Peyer's patch (tissue), 4 donors: ENCODE data around the gene MAX.

ENCODE experiments used
- POLR2A ChIP-seq, 2 donors: fragments of 450-650 bp; IDR thresholded peaks; one replicate each; pipeline ENCODE4 v1.5.1; 2017; ENCODE audit warnings: antibody characterized with exemption in 2 of 2, mild to moderate bottlenecking in 2 of 2, moderate library complexity in 2 of 2
- TF ChIP-seq, protein P1 (sequence below), 6 experiments: fragments of 450-650 bp in 4 of 6; fragments of 200-600 bp in 2 of 6; sonication (generic) in 1 of 6; IDR thresholded peaks; one replicate each; pipeline ENCODE4 v1.5.1; 2017 to 2019; ENCODE audit warnings: antibody characterized with exemption in 6 of 6, mild to moderate bottlenecking in 3 of 6, moderate library complexity in 1 of 6

DNA sequence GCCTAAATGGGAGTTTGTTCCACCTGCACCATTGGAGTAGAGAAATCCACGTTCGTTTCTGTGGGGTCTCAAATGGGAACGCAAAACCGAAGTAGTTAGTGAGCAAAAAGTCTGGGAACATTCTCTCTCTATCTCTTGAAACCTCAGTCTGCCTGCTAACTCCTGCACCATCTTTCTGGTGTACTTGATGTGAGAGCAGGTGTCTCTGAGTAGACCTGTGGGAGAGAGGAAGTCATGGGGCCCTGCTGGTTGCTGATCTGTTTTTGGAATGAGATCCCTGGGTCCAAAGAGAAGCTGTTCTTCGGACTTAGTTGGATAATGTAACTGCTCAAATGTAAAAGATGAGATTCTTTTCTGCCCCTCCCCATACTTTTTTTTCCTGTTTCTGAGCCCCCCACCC is 57.3 kb downstream of the MAX start:
- TF ChIP-seq, protein P1, sequence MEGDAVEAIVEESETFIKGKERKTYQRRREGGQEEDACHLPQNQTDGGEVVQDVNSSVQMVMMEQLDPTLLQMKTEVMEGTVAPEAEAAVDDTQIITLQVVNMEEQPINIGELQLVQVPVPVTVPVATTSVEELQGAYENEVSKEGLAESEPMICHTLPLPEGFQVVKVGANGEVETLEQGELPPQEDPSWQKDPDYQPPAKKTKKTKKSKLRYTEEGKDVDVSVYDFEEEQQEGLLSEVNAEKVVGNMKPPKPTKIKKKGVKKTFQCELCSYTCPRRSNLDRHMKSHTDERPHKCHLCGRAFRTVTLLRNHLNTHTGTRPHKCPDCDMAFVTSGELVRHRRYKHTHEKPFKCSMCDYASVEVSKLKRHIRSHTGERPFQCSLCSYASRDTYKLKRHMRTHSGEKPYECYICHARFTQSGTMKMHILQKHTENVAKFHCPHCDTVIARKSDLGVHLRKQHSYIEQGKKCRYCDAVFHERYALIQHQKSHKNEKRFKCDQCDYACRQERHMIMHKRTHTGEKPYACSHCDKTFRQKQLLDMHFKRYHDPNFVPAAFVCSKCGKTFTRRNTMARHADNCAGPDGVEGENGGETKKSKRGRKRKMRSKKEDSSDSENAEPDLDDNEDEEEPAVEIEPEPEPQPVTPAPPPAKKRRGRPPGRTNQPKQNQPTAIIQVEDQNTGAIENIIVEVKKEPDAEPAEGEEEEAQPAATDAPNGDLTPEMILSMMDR (IDR thresholded peaks at IDR 0.05), result no peak
- no peak for TF ChIP-seq POLR2A (IDR thresholded peaks at IDR 0.05)
